Pancreas (tissue), 10 donors: ENCODE measurements around the gene IL20. TPM values are rescaled to one million over a fixed set of nuclear protein-coding genes. Genes with fewer than 3 reads are reported as not detected.

ENCODE experiments used
- ATAC-seq, 4 donors: fragments of 200-7000 bp; cut with Tn5 transposase; one replicate each; pipeline versions ENCODE4 v1.8.0 to v1.9.1; 2020; ENCODE audit warnings: mild to moderate bottlenecking in 4 of 4, moderate library complexity in 4 of 4
- DNase-seq, 6 donors: peaks; one replicate each; pipeline ENCODE4 v3.0.0-alpha.2; 2020
- FAIRE-seq: peaks from 2 replicates; lab custom pipeline; 2012; peaks lifted over from hg19 to GRCh38; lab: Jason Lieb, UNC
- H3K27ac ChIP-seq, 4 donors: fragments of 200-600 bp; sonication (generic); 1 replicate in 3 of 4; 2 replicates in 1 of 4; pipeline versions ENCODE4 v1.5.0 to v1.8.0; 2020
- H3K27me3 ChIP-seq, 4 donors: fragments of 200-600 bp; one replicate each; pipeline ENCODE4 v1.8.0; 2021
- H3K36me3 ChIP-seq, 3 donors: fragments of 200-600 bp; sonication (generic) in 1 of 3; one replicate each; pipeline versions ENCODE4 v1.5.0 to v1.8.0; 2020 to 2021
- H3K4me1 ChIP-seq, 3 donors: fragments of 200-600 bp; one replicate each; pipeline ENCODE4 v1.8.0; 2021
- H3K4me3 ChIP-seq, 4 donors: fragments of 200-600 bp; sonication (generic) in 2 of 4; one replicate each; pipeline versions ENCODE4 v1.5.0 to v1.8.0; 2020 to 2021
- H3K9me3 ChIP-seq, 4 donors: fragments of 200-600 bp; one replicate each; pipeline ENCODE4 v1.8.0; 2021
- WGBS, 2 donors: extraction: QIAGEN DNeasy Blood & Tissue Kit; methylation state at CpG; one replicate each; pipeline ENCODE4 v1.1.7; 2013; 5-methylcytosine and 5-hydroxymethylcytosine counted together
- intact Hi-C, 3 donors: fragments of 100-400 bp; cut with DNase I; formaldehyde crosslinking; loops; one replicate each; pipeline versions ENCODE4 v1.11.1 to v1.14.2; 2022
- polyA plus RNA-seq, 2 donors: library from polyadenylated mRNA; stranded (reverse); fragments of 200-250 nt; gene quantifications; one replicate each; pipeline ENCODE4 v1.2.3, GENCODE V29; 2013
- total RNA-seq, 6 donors: library from RNA; stranded (reverse); fragmentation: NEBNext Ultra II Directional in 4 of 6; extraction: Animal tissue kit (Norgen Biotek cat#: 25700) in 4 of 6; gene quantifications; one replicate each; pipeline versions ENCODE4 v1.2.1 to v1.2.4, GENCODE V29; 2021 to 2023
- TF ChIP-seq, protein P1 (sequence below), 4 donors: fragments of 200-600 bp; sonication (generic) in 3 of 4; IDR thresholded peaks; one replicate each; pipeline versions ENCODE4 v1.5.0 to v1.8.0; 2021; ENCODE audit warnings: antibody characterized with exemption in 4 of 4
- donor health status: healthy with polysubstance abuse.
- donor health status: DM: no; HTN: no; CAD: no; lungs with moderate emphysema.
- donor health status: DM: no; HTN: no; CAD: no.
- donor health status: control.
- donor health status: control.
- donor health status: Bipolar disorder and iron deficiency.
- donor health status: DM: yes; HTN: yes; CAD: no.
- donor health status: DM: no; HTN: no; CAD: no.
- donor health status: DM: no; HTN: no; CAD: no.
- donor health status: DM: yes; HTN: yes; CAD: no.

The IL20 gene
- total and polyA plus RNA-seq, 8 donors = not detected

DNA sequence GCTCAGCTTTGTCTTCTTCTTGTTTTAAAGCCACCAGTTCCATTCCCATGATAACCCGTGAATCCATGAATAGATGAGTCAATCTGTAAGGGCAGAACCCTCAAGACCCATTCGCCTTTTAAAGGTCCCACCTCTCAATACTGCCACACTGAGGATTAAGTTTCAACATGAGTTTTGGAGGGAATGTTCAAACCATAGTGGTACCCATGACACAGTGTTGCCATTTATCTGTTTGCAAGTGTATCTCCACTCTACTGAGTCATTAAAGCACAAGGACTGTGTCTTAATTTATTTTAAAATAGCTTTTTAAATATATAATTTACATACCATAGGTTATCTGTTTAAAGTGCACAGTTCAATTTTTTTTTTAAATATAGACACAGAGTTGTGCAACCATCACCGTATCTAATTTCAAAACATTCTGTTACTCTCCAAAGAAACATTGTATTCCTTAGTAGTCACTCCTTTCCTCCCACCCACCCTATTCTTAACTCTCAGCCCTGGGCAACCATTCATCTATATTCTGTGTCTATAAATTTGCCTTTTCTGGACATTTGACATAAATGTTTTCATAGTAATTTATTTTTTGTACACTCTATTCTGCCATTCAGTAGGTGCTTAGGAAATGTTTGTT lies 27.0 kb downstream of the IL20 start:
- no peaks in the 10 kb centered on the region for H3K9me3 ChIP-seq
- no peak overlapping the region for H3K27ac ChIP-seq
- ATAC-seq (no peak), FAIRE-seq (no peak), DNase-seq (no peak)
- TF ChIP-seq, protein P1, sequence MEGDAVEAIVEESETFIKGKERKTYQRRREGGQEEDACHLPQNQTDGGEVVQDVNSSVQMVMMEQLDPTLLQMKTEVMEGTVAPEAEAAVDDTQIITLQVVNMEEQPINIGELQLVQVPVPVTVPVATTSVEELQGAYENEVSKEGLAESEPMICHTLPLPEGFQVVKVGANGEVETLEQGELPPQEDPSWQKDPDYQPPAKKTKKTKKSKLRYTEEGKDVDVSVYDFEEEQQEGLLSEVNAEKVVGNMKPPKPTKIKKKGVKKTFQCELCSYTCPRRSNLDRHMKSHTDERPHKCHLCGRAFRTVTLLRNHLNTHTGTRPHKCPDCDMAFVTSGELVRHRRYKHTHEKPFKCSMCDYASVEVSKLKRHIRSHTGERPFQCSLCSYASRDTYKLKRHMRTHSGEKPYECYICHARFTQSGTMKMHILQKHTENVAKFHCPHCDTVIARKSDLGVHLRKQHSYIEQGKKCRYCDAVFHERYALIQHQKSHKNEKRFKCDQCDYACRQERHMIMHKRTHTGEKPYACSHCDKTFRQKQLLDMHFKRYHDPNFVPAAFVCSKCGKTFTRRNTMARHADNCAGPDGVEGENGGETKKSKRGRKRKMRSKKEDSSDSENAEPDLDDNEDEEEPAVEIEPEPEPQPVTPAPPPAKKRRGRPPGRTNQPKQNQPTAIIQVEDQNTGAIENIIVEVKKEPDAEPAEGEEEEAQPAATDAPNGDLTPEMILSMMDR (IDR thresholded peaks at IDR 0.05) = no peak
- no peak overlapping the region for H3K4me3 ChIP-seq
- peaks cover 0 to 14% (median 0%) of the 10 kb centered on the region in 3 donors for H3K4me1 ChIP-seq
- peaks cover 0 to 3% (median 0%) of the 10 kb centered on the region in 4 donors for H3K27me3 ChIP-seq
- intact Hi-C loops = no loop called here
- no peaks in the 10 kb centered on the region for H3K36me3 ChIP-seq
- 65 to 72% methylated on average over 3 of the region's 3 CpGs for WGBS, 2 donors

DNA sequence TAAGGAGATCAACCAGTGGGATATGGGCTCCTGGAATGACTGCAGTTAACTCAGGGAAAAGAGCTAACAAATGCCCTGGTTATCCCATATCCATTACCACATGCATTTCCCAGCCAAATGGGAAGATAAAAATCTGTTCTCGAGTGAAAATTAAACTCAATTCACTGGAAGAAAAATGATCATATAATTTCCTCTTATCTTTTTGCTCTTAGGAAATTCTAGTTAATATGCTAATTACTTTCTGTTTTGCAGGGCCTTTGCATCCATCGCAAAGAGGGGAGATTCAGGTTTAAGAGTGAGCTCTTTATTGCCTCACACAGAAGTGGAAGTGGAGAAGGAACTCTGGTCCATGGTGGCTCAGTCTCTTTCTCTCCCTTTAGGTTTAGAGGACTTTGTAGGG lies 28.0 kb downstream of the IL20 start:
- 52 to 56% methylated on average over 2 of the region's 2 CpGs for WGBS, 2 donors
- ATAC-seq (no peak), DNase-seq (no peak), FAIRE-seq (no peak)
- no peak overlapping the region for H3K4me3 ChIP-seq
- H3K36me3 ChIP-seq = no peaks in the 10 kb centered on the region
- no peak overlapping the region for H3K27ac ChIP-seq
- peaks cover 0 to 14% (median 0%) of the 10 kb centered on the region in 3 donors for H3K4me1 ChIP-seq
- peaks cover 0 to 3% (median 0%) of the 10 kb centered on the region in 4 donors for H3K27me3 ChIP-seq
- intact Hi-C loops = no loop called here
- H3K9me3 ChIP-seq = no peaks in the 10 kb centered on the region
- TF ChIP-seq, protein P1 (IDR thresholded peaks at IDR 0.05) = no peak

GRCh38 chr1:206895325-206895724 lies 29.9 kb downstream of the IL20 start:
- intact Hi-C loops = no loop called here
- H3K4me3 ChIP-seq = no peak overlapping the region
- H3K4me1 ChIP-seq = peaks cover 0 to 13% (median 0%) of the 10 kb centered on the region in 3 donors
- H3K27me3 ChIP-seq = no peaks in the 10 kb centered on the region
- no peaks in the 10 kb centered on the region for H3K36me3 ChIP-seq
- no peak for DNase-seq
- WGBS, 2 donors = 55 to 58% methylated on average over 3 of the region's 3 CpGs
- no peaks in the 10 kb centered on the region for H3K9me3 ChIP-seq
- FAIRE-seq = no peak
- TF ChIP-seq, protein P1 (IDR thresholded peaks at IDR 0.05) = no peak
- peak in 2 of 4 donors; percentile 26 to 46 for ATAC-seq
- H3K27ac ChIP-seq = no peak overlapping the region

DNA sequence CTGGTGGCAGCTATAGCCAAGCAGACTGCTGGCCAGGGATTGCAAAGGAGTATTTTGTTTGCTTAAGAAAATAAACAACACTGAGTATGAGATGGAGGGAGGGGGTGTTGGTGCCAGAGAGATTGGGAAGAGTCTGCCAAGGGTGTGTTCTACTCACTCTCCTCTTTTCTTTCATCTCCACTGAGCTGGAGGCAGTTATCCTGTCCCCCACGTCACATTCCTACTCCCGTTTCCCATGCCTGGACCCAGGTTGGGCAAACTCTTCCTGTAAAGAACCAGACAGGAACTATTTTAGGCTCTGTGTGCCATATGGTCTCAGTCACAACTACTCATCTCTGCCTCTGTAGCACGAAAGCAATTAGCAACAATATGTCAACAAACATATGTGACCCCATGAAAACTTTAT lies 30.4 kb downstream of the IL20 start:
- H3K4me1 ChIP-seq = peaks cover 0 to 10% (median 0%) of the 10 kb centered on the region in 3 donors
- no peak for DNase-seq
- H3K36me3 ChIP-seq = no peaks in the 10 kb centered on the region
- H3K27ac ChIP-seq = no peak overlapping the region
- WGBS, 2 donors = 49 to 54% methylated on average over 3 of the region's 3 CpGs
- FAIRE-seq = no peak
- no peak overlapping the region for H3K4me3 ChIP-seq
- intact Hi-C loops = no loop called here
- H3K27me3 ChIP-seq = no peaks in the 10 kb centered on the region
- TF ChIP-seq, protein P1 (IDR thresholded peaks at IDR 0.05) = no peak
- no peaks in the 10 kb centered on the region for H3K9me3 ChIP-seq
- ATAC-seq = peak; percentile 56 to 84 (median 76)

DNA sequence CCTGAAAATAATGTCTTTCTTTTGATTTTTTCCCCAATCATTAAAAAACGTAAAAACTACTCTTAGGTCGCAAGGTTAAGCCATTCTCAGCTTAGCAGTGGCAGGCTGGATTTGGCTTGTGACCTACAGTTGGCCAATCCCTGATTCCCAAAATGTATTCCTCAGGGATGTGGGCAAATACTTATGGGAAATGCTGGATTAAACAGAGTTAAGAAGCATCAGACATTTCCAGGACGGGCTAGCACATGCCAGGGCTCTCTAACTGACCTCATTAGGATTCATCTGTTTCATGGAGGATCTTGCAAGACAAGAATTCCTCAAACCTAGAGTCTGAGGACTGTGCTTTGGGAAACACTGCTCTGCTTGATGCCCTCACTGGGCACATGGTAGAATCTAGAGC lies 30.8 kb downstream of the IL20 start:
- intact Hi-C loops = no loop called here
- Histone ChIP-seq H3K27me3 (no peaks in the 10 kb centered on the region), H3K36me3 (no peaks in the 10 kb centered on the region), H3K4me1 (peaks cover 0 to 10% (median 0%) of the 10 kb centered on the region in 3 donors), H3K4me3 (no peak overlapping the region), H3K9me3 (no peaks in the 10 kb centered on the region), H3K27ac (no peak overlapping the region)
- no peak for DNase-seq
- FAIRE-seq = no peak
- peak in 1 of 4 donors; percentile 9 for ATAC-seq
- WGBS, 2 donors = 87 to 90% methylated on average over 3 of the region's 3 CpGs
- TF ChIP-seq, protein P1 (IDR thresholded peaks at IDR 0.05) = no peak
